ENCODE data around the gene SPAG17.

The SPAG17 gene

DNA sequence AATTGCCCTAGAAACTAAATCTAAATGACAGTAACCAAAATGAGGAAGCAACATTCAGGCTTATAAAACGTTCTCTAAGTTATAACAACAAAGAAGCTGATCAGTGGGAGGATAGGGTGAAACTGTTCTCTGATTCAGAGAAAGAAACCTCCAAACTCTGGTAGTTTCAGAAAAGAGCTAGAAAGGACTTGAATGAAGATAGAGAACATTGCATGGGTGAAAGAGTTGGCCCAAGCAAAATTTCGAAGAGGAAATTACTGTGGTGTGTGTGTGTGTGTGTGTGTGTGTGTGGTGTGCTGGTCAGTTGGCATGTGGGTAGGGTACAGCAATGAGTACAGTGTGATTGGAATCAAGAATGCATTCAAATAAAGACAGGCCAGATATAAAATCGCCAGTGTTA is 16.5 kb upstream of the SPAG17 start:
- DNase-seq (ENCODE audit: low spot score in 2 of 2) (no peak), ATAC-seq (replicated peaks; ENCODE audit: extremely low read depth, poor library complexity, severe bottlenecking) (no peak)
- Mint-ChIP-seq H3K4me3 (no peak overlapping the region), H3K27me3 (no peaks in the 10 kb centered on the region), H3K4me1 (no peaks in the 10 kb centered on the region), H3K36me3 (ENCODE audit: insufficient read depth) (peaks cover 1% of the 10 kb centered on the region), H3K9me3 (peaks cover 18% of the 10 kb centered on the region), H3K27ac (ENCODE audit: low read depth) (no peak overlapping the region)

DNA sequence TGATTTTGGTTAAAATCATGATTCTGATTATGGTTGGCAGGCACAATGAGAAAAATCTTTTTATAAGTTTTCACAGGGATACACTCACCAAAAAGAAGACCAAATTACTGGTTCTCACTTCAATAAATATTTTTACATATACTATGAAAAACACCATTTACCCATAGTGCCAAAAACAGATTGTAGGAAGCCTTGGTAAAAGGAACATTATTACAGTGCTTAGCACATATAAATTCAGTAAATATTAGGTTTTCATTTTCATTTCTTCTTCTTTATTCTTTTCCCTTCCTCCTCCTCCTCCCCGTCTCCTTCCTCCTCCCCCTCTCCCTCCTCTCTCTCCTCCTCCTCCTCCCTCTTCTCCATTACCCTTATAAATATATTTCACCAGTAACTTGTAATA is 15.8 kb upstream of the SPAG17 start:
- DNase-seq (ENCODE audit: low spot score in 2 of 2) (no peak), ATAC-seq (replicated peaks; ENCODE audit: extremely low read depth, poor library complexity, severe bottlenecking) (no peak)
- Mint-ChIP-seq H3K36me3 (ENCODE audit: insufficient read depth) (peaks cover 1% of the 10 kb centered on the region), H3K9me3 (peaks cover 18% of the 10 kb centered on the region), H3K4me3 (no peak overlapping the region), H3K4me1 (no peaks in the 10 kb centered on the region), H3K27ac (ENCODE audit: low read depth) (no peak overlapping the region), H3K27me3 (no peaks in the 10 kb centered on the region)

DNA sequence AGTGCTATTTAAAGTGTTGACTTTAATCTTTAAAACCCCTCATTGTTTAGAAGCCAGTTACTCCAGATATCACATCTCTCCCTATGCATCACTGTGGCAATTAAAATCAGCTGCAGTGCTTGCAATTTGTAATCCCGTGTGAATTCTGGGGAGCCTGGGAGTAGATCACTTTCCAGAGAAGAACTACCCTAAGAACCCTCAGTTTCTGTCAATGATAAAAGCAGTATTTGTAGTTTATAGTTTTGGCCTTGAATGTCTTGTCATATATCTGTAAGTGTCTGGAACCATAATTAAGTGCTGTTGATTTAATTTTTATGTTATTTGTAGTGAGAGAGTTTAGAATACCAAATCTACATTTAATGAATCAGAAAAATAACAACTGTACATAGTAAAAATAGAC is 5.5 kb upstream of the SPAG17 start:
- ATAC-seq (replicated peaks; ENCODE audit: extremely low read depth, poor library complexity, severe bottlenecking): no peak
- H3K4me1 Mint-ChIP-seq: peaks cover 2% of the 10 kb centered on the region
- no peak for DNase-seq (ENCODE audit: low spot score in 2 of 2)
- peaks cover 5% of the 10 kb centered on the region for H3K27me3 Mint-ChIP-seq
- H3K27ac Mint-ChIP-seq (ENCODE audit: low read depth): no peak overlapping the region
- no peaks in the 10 kb centered on the region for H3K36me3 Mint-ChIP-seq (ENCODE audit: insufficient read depth)
- no peak overlapping the region for H3K4me3 Mint-ChIP-seq
- H3K9me3 Mint-ChIP-seq: peaks cover 20% of the 10 kb centered on the region

DNA sequence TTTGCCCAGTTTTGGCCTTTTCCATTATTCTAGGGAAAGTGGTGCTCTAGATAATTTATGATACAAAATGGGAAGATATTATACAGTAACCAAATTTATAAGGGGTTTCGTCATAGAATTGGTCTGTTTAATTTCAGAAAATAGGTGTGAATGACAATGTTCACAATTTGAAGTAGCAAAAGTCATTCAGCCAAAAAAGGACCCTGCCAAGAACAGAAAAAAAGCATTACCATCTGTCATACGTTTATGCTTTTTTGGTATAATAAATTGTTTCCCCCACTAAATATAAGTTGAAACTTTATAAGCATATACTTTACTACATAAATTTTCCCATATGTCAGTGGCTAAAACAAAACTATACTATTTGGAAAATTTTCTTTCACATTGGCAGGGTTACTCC is 4.5 kb upstream of the SPAG17 start:
- ATAC-seq (replicated peaks; ENCODE audit: extremely low read depth, poor library complexity, severe bottlenecking) (no peak), DNase-seq (ENCODE audit: low spot score in 2 of 2) (no peak)
- peaks cover 5% of the 10 kb centered on the region for H3K4me1 Mint-ChIP-seq
- H3K9me3 Mint-ChIP-seq: peaks cover 24% of the 10 kb centered on the region
- no peaks in the 10 kb centered on the region for H3K36me3 Mint-ChIP-seq (ENCODE audit: insufficient read depth)
- no peak overlapping the region for H3K27ac Mint-ChIP-seq (ENCODE audit: low read depth)
- H3K4me3 Mint-ChIP-seq: no peak overlapping the region
- H3K27me3 Mint-ChIP-seq: peaks cover 15% of the 10 kb centered on the region

DNA sequence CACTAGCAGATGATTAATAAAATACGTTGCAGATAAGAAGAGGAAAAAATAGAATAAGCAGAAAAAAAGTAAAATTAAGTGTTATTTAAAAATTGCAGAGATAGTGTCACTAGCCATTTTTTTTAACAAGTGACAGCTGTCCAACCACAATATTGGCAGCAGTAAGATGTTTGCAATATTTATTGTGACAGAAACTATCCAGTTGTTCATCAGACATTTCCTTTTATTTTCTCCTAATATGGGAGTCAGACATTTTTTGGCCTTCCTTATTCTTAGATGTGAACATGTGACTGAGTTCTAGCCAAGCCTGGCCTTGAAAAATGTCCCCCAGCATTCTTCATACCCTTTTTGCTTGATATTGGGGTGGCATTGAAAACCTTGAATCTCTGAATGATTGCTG is 3.4 kb upstream of the SPAG17 start:
- Mint-ChIP-seq H3K36me3 (ENCODE audit: insufficient read depth) (no peaks in the 10 kb centered on the region), H3K27me3 (peaks cover 18% of the 10 kb centered on the region), H3K9me3 (peaks cover 21% of the 10 kb centered on the region), H3K4me1 (peaks cover 5% of the 10 kb centered on the region), H3K27ac (ENCODE audit: low read depth) (no peak overlapping the region), H3K4me3 (no peak overlapping the region)
- no peak for ATAC-seq (replicated peaks; ENCODE audit: extremely low read depth, poor library complexity, severe bottlenecking)
- DNase-seq (ENCODE audit: low spot score in 2 of 2): no peak

DNA sequence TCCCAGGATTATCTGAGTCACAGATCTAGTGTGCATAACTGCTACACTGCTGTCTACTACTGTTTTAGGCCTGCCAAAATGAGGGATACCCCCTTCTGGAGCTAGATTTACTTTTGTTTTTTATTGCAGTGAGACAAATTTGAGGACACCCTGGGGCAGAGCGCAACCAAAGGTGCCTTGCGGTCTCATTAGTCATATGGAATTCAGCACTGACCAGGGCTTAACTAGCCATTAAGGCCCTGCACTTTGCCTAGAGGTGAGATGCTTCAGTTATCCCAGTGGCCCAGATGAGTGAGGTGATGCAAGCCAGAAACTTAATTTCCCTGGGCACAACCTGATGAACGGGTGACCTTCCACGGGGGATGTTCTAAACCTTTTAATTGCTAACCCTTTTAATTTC is 998 bp upstream of the SPAG17 start:
- Mint-ChIP-seq H3K27me3 (peaks cover 18% of the 10 kb centered on the region), H3K27ac (ENCODE audit: low read depth) (no peak overlapping the region), H3K4me3 (no peak overlapping the region), H3K9me3 (peaks cover 7% of the 10 kb centered on the region), H3K36me3 (ENCODE audit: insufficient read depth) (no peaks in the 10 kb centered on the region), H3K4me1 (peaks cover 5% of the 10 kb centered on the region)
- DNase-seq (ENCODE audit: low spot score in 2 of 2) (no peak), ATAC-seq (replicated peaks; ENCODE audit: extremely low read depth, poor library complexity, severe bottlenecking) (no peak)

DNA sequence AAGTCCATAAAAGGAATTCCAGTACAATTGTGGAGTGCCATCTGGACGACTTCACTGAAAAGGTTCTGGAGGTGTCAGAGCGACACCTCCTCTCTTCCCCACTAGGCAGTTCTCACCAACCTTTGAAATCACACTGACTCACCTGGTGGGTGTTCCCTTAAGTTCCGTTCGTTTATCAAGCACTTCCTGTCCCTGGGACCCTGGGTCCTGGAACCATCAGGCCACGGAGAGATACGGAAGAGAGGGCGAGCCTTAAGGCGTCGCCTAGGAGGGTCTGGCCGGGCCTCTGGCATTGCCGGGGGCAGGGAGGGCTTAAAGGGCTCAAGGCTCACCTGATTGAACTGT is 317 bp downstream of the SPAG17 start:
- Mint-ChIP-seq H3K9me3 (peaks cover 7% of the 10 kb centered on the region), H3K4me1 (peaks cover 5% of the 10 kb centered on the region)
- ATAC-seq (replicated peaks; ENCODE audit: extremely low read depth, poor library complexity, severe bottlenecking): no peak

DNA sequence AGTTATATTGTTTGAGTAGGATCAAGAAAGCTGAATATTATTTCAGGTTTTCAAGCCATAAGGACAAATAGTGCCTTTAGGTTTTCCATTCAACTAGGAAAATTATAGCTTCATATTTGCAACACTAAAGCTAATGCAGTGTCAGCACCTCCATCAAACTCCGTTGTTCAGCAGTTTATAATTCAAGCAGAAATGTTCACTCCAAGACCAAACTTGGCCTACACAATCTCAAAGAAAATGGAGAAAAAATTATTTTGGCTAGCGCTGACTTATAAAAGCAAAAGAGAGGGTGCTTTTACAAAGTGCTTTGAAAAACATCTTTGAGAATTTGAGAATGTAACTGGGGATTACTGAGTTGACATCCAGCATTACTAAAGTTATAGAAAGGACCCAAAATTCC is 1.4 kb downstream of the SPAG17 start:
- ATAC-seq (replicated peaks; ENCODE audit: extremely low read depth, poor library complexity, severe bottlenecking): no peak
- H3K4me1 Mint-ChIP-seq: peaks cover 5% of the 10 kb centered on the region
- DNase-seq (ENCODE audit: low spot score in 2 of 2): no peak
- H3K27me3 Mint-ChIP-seq: peaks cover 18% of the 10 kb centered on the region
- no peak overlapping the region for H3K4me3 Mint-ChIP-seq
- H3K27ac Mint-ChIP-seq (ENCODE audit: low read depth): no peak overlapping the region
- no peaks in the 10 kb centered on the region for H3K36me3 Mint-ChIP-seq (ENCODE audit: insufficient read depth)
- H3K9me3 Mint-ChIP-seq: peaks cover 7% of the 10 kb centered on the region

More for the DNA sequence above, 317 bp downstream of the SPAG17 start:
- H3K27me3 Mint-ChIP-seq: peaks cover 18% of the 10 kb centered on the region
- no peaks in the 10 kb centered on the region for H3K36me3 Mint-ChIP-seq (ENCODE audit: insufficient read depth)
- H3K27ac Mint-ChIP-seq (ENCODE audit: low read depth): no peak overlapping the region
- H3K4me3 Mint-ChIP-seq: no peak overlapping the region
- DNase-seq (ENCODE audit: low spot score in 2 of 2): no peak

DNA sequence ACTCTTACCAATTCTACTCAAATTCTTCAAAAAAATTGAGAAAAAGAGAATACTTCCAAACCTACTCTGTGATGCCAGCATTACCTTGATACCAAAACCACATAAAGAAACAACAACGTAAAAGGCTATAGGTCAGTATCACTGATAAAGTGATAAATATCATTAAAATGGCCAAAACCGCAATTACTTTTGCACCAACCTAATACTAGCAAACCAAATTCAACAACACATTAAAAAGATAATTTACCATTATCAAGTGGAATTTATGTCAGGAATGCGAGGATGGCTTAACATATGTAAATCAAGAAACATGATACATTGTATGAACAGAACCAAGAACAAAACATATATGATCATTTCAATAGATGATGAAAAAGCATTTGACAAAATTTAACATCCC is 7.0 kb downstream of the SPAG17 start:
- H3K27ac Mint-ChIP-seq (ENCODE audit: low read depth): no peak overlapping the region
- ATAC-seq (replicated peaks; ENCODE audit: extremely low read depth, poor library complexity, severe bottlenecking) (no peak), DNase-seq (ENCODE audit: low spot score in 2 of 2) (no peak)
- H3K4me3 Mint-ChIP-seq: no peak overlapping the region
- no peaks in the 10 kb centered on the region for H3K4me1 Mint-ChIP-seq
- H3K36me3 Mint-ChIP-seq (ENCODE audit: insufficient read depth): no peaks in the 10 kb centered on the region
- peaks cover 11% of the 10 kb centered on the region for H3K9me3 Mint-ChIP-seq
- H3K27me3 Mint-ChIP-seq: no peaks in the 10 kb centered on the region

DNA sequence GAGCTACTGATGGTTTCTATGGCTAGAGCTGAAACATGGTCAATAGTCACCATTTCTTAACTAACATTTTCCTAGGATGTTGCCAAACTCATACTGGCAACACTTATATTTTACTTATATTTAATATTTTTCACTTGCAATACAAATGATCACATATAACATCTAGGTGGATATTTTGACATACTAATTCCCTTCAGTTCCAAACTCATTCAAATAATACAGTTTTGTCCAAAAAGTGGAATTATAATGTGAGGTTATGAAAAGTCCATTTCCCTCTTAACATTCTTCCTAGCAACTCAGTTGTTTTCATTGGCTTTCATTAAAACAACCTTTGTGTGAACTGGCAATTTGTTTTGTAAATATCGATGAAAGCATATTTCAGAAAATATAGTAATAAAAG is 16.0 kb downstream of the SPAG17 start:
- Mint-ChIP-seq H3K27ac (ENCODE audit: low read depth) (no peak overlapping the region), H3K27me3 (peaks cover 9% of the 10 kb centered on the region), H3K36me3 (ENCODE audit: insufficient read depth) (no peaks in the 10 kb centered on the region), H3K4me3 (no peak overlapping the region), H3K9me3 (peaks cover 5% of the 10 kb centered on the region), H3K4me1 (no peaks in the 10 kb centered on the region)
- ATAC-seq (replicated peaks; ENCODE audit: extremely low read depth, poor library complexity, severe bottlenecking) (no peak), DNase-seq (ENCODE audit: low spot score in 2 of 2) (no peak)

DNA sequence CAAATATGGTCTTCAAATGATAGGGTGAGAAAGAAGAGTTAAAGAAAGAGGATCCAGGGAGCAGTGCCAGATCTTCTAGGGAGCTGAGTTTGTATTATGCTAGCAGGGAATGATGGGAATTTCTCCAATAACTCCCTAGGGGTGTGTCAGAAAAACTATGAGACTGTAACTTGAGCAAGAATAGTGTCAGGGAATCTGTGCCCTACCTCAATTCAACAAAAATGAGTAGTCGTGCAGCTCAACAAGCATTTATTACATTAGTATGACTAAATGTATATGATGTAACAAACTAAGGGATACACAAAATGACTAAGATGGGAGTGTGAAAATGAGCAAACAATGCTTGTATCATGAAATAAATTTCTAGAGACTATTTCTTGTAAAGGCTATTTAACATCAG is 24.2 kb downstream of the SPAG17 start:
- ATAC-seq (replicated peaks; ENCODE audit: extremely low read depth, poor library complexity, severe bottlenecking) (no peak), DNase-seq (ENCODE audit: low spot score in 2 of 2) (no peak)
- Mint-ChIP-seq H3K27ac (ENCODE audit: low read depth) (no peak overlapping the region), H3K27me3 (peaks cover 8% of the 10 kb centered on the region), H3K4me1 (no peaks in the 10 kb centered on the region), H3K4me3 (no peak overlapping the region), H3K9me3 (peaks cover 8% of the 10 kb centered on the region), H3K36me3 (ENCODE audit: insufficient read depth) (no peaks in the 10 kb centered on the region)

DNA sequence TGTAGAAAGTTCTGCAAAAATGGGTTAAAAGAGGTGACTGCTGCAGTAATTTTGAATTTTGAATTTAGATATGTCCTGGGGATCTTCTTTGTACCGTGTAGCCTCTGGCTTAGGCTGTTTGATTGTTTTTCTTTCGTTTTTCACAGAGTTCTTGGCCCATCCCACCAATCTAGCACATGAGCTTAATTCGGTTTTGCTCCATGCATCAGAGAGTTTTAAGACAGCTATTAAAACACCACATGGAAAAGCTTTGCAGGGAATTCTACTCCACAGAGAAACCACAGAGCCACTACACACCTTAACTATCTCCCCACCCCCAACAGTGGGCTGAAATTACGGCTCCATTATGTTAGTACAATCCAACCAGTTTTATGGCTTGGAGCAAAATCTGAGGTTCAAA is 25.5 kb downstream of the SPAG17 start:
- Mint-ChIP-seq H3K27me3 (peaks cover 8% of the 10 kb centered on the region), H3K27ac (ENCODE audit: low read depth) (no peak overlapping the region), H3K4me3 (no peak overlapping the region), H3K4me1 (no peaks in the 10 kb centered on the region), H3K36me3 (ENCODE audit: insufficient read depth) (no peaks in the 10 kb centered on the region), H3K9me3 (peaks cover 8% of the 10 kb centered on the region)
- DNase-seq (ENCODE audit: low spot score in 2 of 2): no peak
- ATAC-seq (replicated peaks; ENCODE audit: extremely low read depth, poor library complexity, severe bottlenecking): no peak

DNA sequence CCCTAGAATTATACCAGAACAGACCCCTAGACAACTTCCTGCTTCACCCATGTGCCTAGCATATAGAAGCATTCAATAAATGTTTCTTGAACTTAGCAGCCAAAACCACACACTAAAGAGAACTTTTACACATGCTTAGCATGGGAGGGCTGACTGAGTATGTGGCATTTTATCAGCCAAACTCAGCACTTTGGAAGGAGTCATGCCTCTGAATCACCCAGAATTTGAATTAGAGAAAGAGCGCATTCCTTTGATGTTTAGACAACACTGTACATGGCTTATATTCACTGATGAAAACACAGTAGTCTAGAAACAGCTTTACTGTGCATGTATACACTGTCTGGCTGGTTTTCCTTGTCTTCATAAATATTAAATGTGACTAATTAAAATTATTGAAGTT is 26.1 kb downstream of the SPAG17 start:
- H3K27ac Mint-ChIP-seq (ENCODE audit: low read depth): no peak overlapping the region
- ATAC-seq (replicated peaks; ENCODE audit: extremely low read depth, poor library complexity, severe bottlenecking) (no peak), DNase-seq (ENCODE audit: low spot score in 2 of 2) (no peak)
- H3K9me3 Mint-ChIP-seq: peaks cover 8% of the 10 kb centered on the region
- H3K4me3 Mint-ChIP-seq: no peak overlapping the region
- H3K36me3 Mint-ChIP-seq (ENCODE audit: insufficient read depth): no peaks in the 10 kb centered on the region
- H3K4me1 Mint-ChIP-seq: no peaks in the 10 kb centered on the region
- H3K27me3 Mint-ChIP-seq: peaks cover 8% of the 10 kb centered on the region

DNA sequence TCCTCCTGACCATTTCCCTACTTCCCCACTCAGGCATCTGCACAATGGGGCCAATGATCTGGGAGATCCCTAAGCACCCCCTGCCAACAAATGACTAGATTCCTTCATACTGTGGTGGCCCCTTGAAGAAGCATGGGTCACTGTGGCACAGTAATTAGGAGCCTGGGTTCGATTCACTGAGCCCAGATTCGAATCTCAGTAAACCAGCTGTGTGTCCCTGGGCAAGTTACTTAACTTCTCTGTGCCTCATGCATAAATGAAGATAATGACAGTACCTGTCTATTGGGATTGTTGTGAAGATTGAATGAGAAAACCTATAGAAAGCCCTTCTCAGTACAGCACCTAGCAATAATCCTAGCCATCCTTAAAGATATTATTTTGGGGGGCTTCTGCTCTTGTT is 27.5 kb downstream of the SPAG17 start:
- Mint-ChIP-seq H3K27ac (ENCODE audit: low read depth) (no peak overlapping the region), H3K36me3 (ENCODE audit: insufficient read depth) (no peaks in the 10 kb centered on the region), H3K4me3 (no peak overlapping the region), H3K9me3 (peaks cover 8% of the 10 kb centered on the region), H3K4me1 (no peaks in the 10 kb centered on the region), H3K27me3 (peaks cover 8% of the 10 kb centered on the region)
- no peak for DNase-seq (ENCODE audit: low spot score in 2 of 2)
- no peak for ATAC-seq (replicated peaks; ENCODE audit: extremely low read depth, poor library complexity, severe bottlenecking)
